ENCODE data around the gene UBE2Q1.
A peak's percentile ranks its signal among the peaks of the same experiment; 100 is the strongest.
"Not testable (repeated sequence)": the region's sequence is repeated elsewhere in the genome, so short reads cannot be mapped to it uniquely, and the experiment has no call there.

Gene UBE2Q1

DNA sequence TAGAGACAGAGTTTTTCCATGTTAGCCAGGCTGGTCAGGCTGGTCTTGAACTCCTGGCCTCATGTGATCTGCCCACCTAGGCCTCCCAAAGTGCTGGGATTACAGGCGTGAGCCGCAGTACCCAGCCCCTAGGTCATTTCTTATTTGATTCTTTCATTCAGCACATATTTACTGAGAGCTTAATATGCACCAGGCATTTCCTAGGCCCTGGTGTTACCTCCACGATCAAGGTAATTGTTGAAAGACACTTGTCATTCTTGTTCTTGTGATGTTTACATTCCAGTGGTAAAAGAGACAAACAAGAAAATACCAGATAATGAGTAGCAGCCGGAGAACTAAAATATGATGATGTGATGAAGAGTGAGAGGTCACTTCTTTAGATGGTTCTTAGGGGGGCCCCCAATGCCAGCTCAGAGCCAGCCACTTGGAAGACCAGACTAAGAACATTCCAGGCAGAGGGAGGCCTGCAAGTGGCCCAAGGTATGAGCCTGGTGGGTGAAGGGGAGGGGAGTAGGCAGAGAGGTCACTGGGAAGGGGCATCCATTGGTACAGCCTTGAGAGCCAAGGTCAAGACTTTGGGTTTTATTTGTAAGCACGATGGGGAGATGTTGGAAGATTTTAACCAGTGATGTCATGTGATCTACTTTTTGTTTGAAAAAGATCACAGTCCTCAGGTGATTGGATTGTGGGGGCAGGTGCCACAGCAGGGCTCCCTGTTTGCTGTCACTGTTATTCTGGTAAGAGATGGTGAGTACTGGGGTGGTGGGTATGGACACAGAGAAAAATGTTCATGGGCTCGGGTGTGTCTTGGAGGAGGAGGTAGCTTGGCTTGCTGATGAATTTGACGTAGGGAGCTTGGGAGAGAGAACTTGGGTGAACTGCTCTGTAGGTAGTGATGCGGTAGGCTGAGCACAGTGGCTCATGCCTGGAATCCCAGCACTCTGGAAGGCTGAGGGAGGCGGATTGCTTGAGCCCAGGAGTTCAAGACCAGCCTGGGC lies 18.7 kb downstream of the UBE2Q1 start:
- TF ChIP-seq EZH2phosphoT487 (IDR thresholded peaks at IDR 0.05; ENCODE audit: low read depth), result no peak
- TF ChIP-seq, protein P1, sequence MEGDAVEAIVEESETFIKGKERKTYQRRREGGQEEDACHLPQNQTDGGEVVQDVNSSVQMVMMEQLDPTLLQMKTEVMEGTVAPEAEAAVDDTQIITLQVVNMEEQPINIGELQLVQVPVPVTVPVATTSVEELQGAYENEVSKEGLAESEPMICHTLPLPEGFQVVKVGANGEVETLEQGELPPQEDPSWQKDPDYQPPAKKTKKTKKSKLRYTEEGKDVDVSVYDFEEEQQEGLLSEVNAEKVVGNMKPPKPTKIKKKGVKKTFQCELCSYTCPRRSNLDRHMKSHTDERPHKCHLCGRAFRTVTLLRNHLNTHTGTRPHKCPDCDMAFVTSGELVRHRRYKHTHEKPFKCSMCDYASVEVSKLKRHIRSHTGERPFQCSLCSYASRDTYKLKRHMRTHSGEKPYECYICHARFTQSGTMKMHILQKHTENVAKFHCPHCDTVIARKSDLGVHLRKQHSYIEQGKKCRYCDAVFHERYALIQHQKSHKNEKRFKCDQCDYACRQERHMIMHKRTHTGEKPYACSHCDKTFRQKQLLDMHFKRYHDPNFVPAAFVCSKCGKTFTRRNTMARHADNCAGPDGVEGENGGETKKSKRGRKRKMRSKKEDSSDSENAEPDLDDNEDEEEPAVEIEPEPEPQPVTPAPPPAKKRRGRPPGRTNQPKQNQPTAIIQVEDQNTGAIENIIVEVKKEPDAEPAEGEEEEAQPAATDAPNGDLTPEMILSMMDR (IDR thresholded peaks at IDR 0.05; ENCODE audit: low read depth, low read length), result no peak
- no peaks in the 10 kb centered on the region for H3K4me1 ChIP-seq (ENCODE audit: low read length)
- H3K36me3 ChIP-seq (replicated peaks; ENCODE audit: low read depth, low read length), result no peaks in the 10 kb centered on the region
- H3K9ac ChIP-seq (ENCODE audit: low read length), result no peak overlapping the region
- H3K27me3 ChIP-seq (ENCODE audit: low read depth, low read length), result peaks cover 41% of the 10 kb centered on the region
- H3K27ac ChIP-seq (ENCODE audit: low read length), result no peak overlapping the region
- H3K9me3 ChIP-seq (ENCODE audit: insufficient read depth, low read length), result no peaks in the 10 kb centered on the region
- no peak overlapping the region for H3K4me3 ChIP-seq (ENCODE audit: low read length)
- no peaks in the 10 kb centered on the region for H3K79me2 ChIP-seq (ENCODE audit: low read length)
- H3K4me2 ChIP-seq (ENCODE audit: low read length), result no peak overlapping the region
- no peak overlapping the region for H2AFZ ChIP-seq (ENCODE audit: low read depth, low read length)
- no peaks in the 10 kb centered on the region for H4K20me1 ChIP-seq (ENCODE audit: insufficient read depth, low read length)

DNA sequence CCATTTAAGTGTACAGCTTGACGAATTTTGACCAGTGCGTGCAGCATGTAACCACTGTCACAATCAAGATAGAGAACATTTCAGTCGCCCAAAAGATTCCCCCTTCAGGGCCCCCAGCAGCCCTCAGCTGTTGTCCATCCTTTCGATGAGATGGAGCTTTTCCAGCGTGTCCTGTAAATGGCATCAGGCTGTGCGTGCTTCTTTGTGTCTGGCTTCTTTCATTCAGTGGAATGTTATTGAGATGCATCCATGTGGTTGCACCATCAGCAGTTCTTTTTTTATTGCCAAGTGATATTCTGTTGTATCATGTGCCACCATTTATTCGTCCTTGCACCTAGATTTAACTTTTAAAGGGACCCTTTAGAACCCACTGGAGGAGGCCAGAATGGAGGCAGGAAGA lies 21.9 kb downstream of the UBE2Q1 start:
- no peaks in the 10 kb centered on the region for H3K4me1 ChIP-seq (ENCODE audit: low read length)
- H3K4me2 ChIP-seq (ENCODE audit: low read length), result no peak overlapping the region
- H3K9me3 ChIP-seq (ENCODE audit: insufficient read depth, low read length), result no peaks in the 10 kb centered on the region
- no peak overlapping the region for H3K27ac ChIP-seq (ENCODE audit: low read length)
- H3K9ac ChIP-seq (ENCODE audit: low read length), result no peak overlapping the region
- H3K4me3 ChIP-seq (ENCODE audit: low read length), result no peak overlapping the region
- H3K36me3 ChIP-seq (replicated peaks; ENCODE audit: low read depth, low read length), result no peaks in the 10 kb centered on the region
- TF ChIP-seq EZH2phosphoT487 (IDR thresholded peaks at IDR 0.05; ENCODE audit: low read depth), result no peak
- TF ChIP-seq, protein P1 (IDR thresholded peaks at IDR 0.05; ENCODE audit: low read depth, low read length), result no peak
- H4K20me1 ChIP-seq (ENCODE audit: insufficient read depth, low read length), result no peaks in the 10 kb centered on the region
- no peak overlapping the region for H2AFZ ChIP-seq (ENCODE audit: low read depth, low read length)
- peaks cover 27% of the 10 kb centered on the region for H3K27me3 ChIP-seq (ENCODE audit: low read depth, low read length)
- H3K79me2 ChIP-seq (ENCODE audit: low read length), result no peaks in the 10 kb centered on the region

DNA sequence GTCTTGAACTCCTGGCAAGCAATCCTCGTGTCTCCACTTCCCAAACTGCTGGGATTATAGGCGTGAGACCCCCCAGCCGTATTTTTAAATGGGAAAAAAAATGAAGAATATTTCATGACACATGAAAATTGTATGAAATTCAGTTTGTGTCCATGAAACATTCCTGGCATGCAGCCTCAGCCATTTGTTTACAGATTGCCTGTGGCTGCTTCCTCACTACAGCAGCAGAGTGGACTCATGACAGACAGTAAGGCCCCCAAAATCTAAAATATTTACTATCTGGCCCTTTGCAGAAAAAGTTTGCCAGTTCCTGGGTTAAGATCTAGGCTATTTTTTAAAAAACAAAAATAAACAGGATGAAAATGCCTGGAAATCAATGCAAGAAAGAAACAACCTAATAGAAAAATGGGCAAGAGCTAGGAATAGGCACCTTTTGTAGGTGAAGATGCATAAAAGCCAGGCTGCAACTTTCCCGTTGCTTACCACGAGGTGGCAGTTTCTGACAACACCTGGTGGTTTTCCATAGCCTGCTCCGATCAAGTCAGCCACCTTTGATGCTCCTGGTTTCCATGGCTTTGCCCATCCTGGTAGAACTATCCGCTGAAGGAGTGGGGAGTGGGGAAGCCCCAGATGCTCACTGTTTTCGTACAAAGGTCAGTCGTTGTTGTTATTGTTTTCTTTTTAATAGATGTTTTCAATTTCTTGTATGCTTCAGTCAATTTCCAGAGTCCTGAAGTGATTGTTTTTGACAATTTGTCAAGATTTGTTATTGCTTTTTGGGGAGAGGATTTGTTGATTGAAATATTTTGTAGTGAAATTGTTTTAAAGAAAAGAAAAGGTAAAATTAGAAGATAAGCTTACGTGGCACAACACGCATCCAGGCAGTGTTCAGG lies 24.3 kb downstream of the UBE2Q1 start:
- Histone ChIP-seq H2AFZ (ENCODE audit: low read depth, low read length) (no peak overlapping the region), H3K4me1 (ENCODE audit: low read length) (no peaks in the 10 kb centered on the region), H3K36me3 (replicated peaks; ENCODE audit: low read depth, low read length) (no peaks in the 10 kb centered on the region), H3K4me2 (ENCODE audit: low read length) (no peak overlapping the region), H3K9me3 (ENCODE audit: insufficient read depth, low read length) (no peaks in the 10 kb centered on the region), H3K79me2 (ENCODE audit: low read length) (no peaks in the 10 kb centered on the region), H3K4me3 (ENCODE audit: low read length) (no peak overlapping the region), H3K27ac (ENCODE audit: low read length) (no peak overlapping the region), H3K9ac (ENCODE audit: low read length) (no peak overlapping the region), H3K27me3 (ENCODE audit: low read depth, low read length) (peaks cover 14% of the 10 kb centered on the region; the same call in 1 of the 2 replicates), H4K20me1 (ENCODE audit: insufficient read depth, low read length) (no peaks in the 10 kb centered on the region)
- TF ChIP-seq, protein P1 (IDR thresholded peaks at IDR 0.05; ENCODE audit: low read depth, low read length), result peak; percentile 75
- no peak for TF ChIP-seq EZH2phosphoT487 (IDR thresholded peaks at IDR 0.05; ENCODE audit: low read depth)

GRCh38 chr1:154531950-154532349 lies 26.5 kb downstream of the UBE2Q1 start:
- H3K27me3 ChIP-seq (ENCODE audit: low read depth, low read length); H3K9ac ChIP-seq (ENCODE audit: low read length); H3K4me2 ChIP-seq (ENCODE audit: low read length); H3K36me3 ChIP-seq (replicated peaks; ENCODE audit: low read depth, low read length); H3K79me2 ChIP-seq (ENCODE audit: low read length); H4K20me1 ChIP-seq (ENCODE audit: insufficient read depth, low read length); H3K9me3 ChIP-seq (ENCODE audit: insufficient read depth, low read length); H3K4me3 ChIP-seq (ENCODE audit: low read length); H2AFZ ChIP-seq (ENCODE audit: low read depth, low read length); H3K4me1 ChIP-seq (ENCODE audit: low read length); H3K27ac ChIP-seq (ENCODE audit: low read length): not testable (repeated sequence)

Measured in OCI-LY3 (cell line).